NCI-H1105 (cell line): ENCODE results near the gene CDK8.
A peak's percentile ranks its signal among the peaks of the same experiment; 100 is the strongest.

Experiments
- DNase-seq: peaks from one replicate; lab custom pipeline; 2025; lab: John Stamatoyannopoulos, UW

The CDK8 gene

DNA sequence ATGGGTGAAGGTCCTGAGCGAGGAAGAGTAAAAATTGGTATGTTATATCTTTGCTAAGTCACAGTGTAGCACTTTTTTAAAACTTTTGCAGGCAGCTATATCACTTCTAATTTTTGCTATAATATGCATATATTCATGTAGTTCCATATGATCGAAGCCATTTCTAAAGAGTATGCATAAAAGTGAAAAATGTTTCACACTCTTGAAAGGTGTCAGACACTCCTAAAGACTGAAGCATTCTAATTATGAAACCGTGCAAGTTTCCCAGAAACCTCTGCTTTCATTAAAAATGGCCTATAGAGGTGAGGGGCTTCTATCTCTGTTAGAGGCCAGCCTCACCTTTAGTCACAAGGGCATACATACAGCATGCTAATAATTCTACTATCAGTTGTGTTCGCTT is 128.9 kb downstream of the CDK8 start:
- no peak for DNase-seq

DNA sequence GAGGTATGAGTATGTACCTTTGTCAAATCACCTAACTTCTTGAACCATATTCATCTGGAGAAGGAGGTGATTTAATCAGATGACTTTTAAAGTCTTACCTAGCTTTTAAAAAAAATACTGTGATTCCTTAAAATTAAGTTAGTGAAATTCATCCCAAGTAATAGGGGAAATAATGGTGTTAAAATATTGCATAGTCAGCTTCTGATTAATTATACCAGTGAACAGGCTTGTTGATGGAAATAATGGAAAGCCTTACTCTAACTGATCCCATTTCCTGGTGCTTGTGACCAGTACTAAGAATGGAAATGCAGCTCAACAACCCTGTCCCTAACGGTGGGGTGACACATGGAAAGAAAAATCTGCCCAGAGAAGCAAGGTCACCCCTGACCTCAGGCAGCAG is 130.7 kb downstream of the CDK8 start:
- no peak for DNase-seq

DNA sequence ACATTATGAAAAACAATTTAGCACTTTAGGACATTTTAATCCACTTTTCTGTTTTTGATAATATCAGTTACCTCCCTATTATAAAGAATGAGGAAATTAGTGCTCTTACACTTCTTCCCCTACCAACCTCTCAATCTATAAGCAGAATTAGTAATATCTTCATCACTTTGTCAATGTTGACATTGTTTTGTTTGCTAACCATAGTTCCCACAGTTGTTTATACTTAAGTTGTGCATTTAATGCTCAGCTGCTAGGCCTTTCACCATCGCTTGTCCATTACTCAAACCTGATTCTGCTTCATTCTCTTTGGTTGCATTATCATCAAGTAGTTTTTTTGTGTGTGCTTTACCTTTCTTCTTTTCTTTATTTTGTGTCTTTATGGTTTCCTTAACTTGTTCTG is 132.1 kb downstream of the CDK8 start:
- DNase-seq, result no peak

GRCh38 chr13:26390203-26390602 is 136.3 kb downstream of the CDK8 start:
- no peak for DNase-seq

- DNase-seq, result no peak
Measured at GRCh38 chr13:26400545-26400944, 146.6 kb downstream of the CDK8 start.

- no peak for DNase-seq
Measured at GRCh38 chr13:26401069-26401468, 147.1 kb downstream of the CDK8 start.

GRCh38 chr13:26401578-26402021 is 147.7 kb downstream of the CDK8 start:
- no peak for DNase-seq

DNA sequence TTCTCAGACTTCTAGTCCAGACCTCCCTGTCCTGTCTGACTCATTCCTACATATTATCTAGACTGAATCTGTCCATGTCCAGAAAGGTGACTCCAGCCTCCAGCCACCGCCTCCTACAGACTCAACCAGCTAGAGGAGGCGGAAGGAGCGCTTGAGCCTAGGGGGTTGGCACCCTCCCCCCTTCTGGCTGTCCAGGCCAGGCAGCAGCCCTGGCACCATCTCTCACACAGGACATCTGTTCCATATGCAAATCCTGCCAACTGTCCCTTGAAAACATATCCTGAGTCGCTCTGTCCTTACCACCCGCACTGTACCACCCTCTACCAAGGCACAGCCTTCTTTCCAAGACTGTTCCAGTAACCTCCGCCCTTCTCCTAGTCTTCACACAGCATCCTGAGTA is 152.9 kb downstream of the CDK8 start:
- DNase-seq, result no peak

DNA sequence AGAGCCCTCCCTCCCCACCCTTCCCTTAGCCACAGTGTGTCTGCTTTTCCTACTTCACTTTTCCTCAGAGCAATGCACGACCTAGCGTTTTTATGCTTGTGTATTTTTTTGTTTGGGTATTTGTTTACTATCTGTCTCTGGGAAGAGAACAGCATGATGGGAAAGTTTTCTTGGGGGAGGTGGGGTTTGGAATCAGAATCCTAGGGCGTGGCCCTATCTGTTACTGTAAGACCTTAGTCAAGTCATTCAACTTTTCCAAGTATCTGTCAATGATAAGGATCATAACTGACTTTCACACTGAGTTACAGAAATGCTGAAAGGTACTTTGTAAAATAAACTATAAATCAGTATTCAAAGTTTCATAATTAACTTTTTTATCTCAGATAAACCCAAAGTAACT is 157.3 kb downstream of the CDK8 start:
- no peak for DNase-seq

DNA sequence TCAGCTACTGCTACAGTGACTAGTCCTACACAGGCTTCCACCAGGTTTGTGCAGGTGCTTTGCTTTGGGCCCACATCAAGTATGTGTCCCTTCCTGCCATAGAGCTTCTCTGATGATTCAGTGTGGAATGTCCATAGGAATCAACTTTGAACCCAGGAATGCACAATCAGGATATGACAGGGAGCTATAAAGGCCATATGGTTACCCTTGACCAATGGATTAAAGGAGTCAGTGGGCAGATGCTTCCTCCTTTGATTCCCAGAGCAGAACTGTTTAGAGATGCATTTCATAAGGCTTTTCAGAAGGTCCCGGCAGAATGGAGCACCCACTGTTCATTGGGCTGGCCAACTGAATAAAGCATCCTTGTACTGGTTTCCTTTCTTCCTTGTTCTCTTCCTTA is 158.3 kb downstream of the CDK8 start:
- DNase-seq, result no peak

DNA sequence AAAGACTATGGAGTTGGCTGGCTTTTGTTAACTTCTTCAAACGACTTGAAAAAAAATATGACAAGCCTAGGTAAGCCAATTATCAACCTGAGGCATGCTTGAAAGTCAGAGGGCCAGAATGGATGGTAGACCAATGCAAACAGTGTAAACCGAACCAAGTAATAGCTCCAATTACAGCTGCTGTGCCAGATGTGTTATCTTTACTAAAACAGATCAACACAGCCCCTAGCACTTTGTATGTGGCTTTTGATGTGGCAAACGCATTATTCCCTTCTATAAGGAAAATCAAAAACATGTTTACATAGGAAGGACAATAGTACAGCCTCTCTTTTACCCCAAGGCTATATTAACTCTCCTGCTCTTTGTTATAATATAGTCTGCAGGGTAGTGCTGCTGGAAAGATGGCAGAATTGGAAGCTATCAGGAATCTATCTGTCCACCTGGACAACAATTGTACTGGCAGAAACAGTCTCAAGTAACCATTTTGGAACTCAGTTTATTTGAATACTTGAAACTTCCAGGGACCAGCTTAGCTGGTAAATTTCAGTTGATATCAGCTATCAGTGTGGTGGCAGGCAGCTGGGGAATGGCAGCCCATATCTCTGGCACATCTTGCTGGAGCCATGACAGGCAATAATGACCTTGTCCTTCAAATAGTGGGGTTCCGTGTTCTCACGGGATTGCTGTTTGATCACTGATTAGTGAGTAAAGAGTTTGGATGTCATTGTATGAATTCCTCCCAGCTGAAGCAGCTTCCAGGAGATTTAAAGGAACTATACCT is 159.2 kb downstream of the CDK8 start:
- no peak for DNase-seq

DNA sequence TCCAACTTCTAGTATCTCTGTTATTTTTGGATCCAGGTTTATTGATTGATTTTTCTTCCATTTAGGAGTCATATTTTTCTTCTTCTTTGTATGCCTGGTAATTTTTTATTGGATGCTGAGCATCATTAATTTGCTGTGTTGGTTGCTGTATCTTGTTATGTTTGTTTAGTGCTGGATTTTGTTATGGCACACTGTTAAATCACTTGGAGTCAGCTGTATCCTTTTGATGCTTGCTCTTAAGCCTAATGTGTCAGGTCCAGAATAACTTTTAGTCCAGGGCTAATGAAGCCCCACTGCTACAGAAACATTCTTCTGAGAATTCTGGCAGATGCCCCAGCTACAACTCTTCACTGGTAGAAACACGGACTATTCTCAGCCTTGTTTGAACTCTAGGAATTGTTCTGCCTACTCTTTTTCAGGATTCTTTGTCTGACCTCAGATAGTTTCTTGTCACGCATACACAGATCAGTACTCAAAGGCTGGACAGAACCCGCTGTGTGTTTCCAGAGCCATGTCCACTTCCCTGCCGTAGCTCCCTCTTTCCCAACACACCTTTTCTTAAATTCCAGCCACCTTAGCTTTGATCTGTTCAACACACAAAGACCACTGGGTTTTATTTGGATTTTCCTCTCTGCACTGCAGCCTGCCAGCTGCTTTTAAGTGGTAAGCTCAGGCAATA is 166.5 kb downstream of the CDK8 start:
- no peak for DNase-seq

DNA sequence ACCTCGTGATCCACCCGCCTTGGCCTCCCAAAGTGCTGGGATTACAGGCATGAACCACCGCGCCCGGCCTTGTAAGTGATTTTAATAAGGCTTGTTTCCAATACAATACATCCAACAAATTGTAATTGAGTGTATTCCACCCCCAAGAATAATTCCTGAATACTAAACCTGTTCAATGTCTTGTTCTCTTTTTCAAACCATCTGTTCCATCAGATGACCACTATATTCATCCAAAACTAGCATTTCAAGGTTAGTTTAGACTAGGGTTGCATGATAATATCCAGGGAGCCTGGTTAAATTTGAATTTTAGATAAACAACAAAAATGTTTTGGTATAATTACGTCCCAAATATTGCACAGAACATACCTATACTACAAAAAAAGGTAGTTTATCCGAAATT is 168.1 kb downstream of the CDK8 start:
- no peak for DNase-seq

GRCh38 chr13:26423629-26424028 is 169.7 kb downstream of the CDK8 start:
- no peak for DNase-seq

- no peak for DNase-seq
Measured at GRCh38 chr13:26424181-26424580, 170.3 kb downstream of the CDK8 start.

DNA sequence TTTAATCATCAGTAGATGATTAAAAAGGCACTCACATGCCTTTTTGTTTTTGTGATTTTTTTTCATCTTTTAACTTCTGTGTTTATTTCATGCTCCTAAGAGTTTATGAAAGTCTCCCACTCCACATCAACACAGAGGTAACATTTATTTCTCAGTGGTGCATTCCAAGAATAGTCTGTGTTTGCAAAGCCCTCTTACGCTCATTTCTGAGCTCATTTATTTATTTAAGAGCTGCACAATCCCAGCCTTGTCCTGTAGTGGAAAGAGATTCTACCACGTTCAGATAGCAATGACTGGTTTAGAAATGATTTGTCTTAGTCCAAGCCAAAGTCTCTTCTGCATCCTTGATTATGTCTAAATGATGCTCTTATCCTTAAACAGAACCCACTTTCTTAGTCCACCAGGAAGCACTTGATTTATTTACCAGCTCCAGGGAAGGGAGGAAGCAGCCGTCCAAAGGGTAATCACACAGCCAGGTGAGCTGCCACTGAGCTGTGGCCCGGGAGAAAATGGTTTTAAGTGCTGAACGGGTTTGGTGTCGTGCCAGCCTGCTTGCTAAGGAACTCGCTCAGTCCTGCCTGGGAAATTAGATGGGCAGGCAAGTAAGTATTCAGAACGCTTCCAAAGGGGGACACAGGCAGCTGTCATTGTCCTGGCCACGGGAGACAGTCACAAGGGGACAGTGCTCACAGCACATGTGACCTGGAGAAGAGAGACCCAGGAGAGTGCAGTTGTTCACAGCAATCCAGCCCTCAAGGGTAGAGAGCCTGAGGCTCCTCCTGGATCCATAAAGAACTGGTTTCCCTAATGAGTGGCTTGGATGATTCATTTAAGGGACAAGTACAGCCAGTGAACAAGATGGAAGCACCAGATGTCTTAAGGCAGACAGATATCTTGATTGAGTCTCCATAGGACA is 171.8 kb downstream of the CDK8 start:
- peak; percentile 58 for DNase-seq

- no peak for DNase-seq
Measured at GRCh38 chr13:26433776-26434175, 179.8 kb downstream of the CDK8 start.

DNA sequence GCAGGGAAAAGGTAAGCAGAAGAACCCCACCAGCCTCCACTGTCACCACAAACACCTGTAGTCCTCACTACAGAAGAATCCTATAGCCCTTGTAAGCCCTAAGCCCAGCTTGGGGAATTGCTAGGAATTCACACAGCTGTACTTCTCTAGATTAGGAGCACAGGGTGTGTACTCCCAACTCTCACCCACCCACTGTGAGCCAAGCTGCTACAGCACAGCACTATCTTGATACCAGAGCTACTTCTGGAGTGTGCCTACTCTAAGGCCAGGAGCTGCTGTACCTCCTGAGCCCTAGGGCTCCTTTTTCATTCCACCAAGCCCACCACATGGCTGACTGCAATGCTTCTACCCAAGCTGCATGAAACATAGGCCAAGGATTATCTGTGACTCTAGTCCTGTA is 181.2 kb downstream of the CDK8 start:
- DNase-seq, result no peak

DNA sequence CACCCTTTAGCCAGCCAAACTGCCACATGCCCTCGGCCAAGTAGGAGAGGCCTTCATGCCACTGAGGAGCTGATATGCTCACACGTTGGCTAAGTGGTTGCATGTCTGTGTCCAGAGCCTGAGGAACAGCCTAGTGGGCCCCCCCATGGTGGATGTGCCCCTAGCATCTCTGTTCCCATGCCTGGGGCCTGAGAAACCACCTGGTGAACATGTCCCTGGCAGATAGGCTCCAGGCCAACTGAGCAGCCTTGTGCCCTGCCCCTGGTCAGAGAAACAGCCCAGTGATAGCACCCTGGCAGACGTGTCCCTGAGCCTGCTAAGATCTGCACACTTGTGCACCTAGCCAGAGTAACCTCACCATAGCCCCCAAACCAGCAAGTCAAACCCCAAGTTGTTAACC is 181.7 kb downstream of the CDK8 start:
- DNase-seq, result no peak

DNA sequence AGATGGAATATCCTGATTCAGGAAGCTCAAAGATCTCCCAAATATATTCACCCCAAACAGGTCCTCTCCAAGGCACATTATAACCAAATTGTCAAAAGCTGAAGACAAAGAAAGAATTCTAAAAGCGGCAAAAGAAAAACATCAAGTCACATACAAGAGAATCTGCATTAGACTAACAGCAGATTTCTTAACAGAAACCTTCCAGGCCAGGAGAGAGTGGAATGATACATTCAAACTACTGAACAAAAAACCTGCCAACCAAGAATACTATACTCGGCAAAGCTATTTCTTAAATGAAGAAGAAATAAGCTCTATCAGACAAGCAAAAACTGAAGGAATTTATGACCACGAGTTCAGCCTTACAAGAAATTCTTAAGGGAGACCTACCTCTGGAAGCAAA is 183.0 kb downstream of the CDK8 start:
- no peak for DNase-seq

DNA sequence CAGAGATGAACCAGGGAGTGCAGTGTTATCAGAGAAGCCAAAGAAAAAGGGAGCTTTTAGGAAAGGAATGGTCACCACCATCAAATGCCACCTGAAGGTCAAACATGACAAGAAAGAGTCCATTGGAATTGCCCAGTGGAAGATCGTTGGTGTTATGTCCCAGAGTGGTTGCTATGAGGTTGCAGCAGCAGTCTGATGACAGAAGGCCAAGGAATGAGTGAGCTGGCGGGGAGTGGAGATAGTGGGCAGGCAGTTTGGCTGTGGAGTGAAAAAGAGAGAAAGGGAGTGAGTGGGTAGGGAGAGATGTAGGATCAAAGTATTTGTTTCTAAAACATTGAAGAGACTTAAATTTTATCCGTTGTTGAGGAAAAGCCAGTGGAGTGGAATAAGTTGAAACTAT is 186.2 kb downstream of the CDK8 start:
- DNase-seq, result no peak

- DNase-seq, result no peak
Measured at GRCh38 chr13:26441476-26441875, 187.5 kb downstream of the CDK8 start.

DNA sequence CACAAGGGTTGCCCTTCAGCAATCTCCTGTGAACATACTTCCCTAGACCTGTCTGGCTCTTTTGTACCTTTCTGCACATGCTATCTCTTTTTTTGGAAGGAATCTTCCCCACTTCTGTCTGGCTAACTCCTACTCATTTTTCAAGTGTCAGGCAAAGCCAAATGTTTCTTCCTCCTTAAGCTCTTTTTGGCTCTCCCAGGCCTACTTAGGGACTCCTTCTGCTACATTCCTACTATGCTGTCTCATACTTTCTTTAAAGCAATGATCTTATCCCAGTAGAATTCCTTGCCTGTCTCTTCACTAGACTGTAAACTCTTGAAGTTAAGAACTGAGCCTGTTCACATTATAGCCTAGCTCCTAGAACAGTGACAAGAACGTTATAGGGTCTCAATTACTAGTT is 188.6 kb downstream of the CDK8 start:
- no peak for DNase-seq
